K562 (cell line): Measurements from ENCODE around the gene TTLL4. TPM values are rescaled to one million over a fixed set of nuclear protein-coding genes. Genes with fewer than 3 reads are reported as not detected.
A peak's percentile ranks its signal among the peaks of the same experiment; 100 is the strongest.

Experiments used
- CHD2 ChIP-seq: IDR thresholded peaks from 2 replicates; pipeline ENCODE4 v1.6.1; 2011; ENCODE audit warnings: low read depth, low read length
- HDAC3 ChIP-seq: fragments of 450-650 bp; IDR thresholded peaks from 2 replicates; pipeline ENCODE4 v1.6.1; 2018; ENCODE audit warnings: borderline replicate concordance, mild to moderate bottlenecking, moderate library complexity; ENCODE audit not compliant: partially characterized antibody
- HSF4 ChIP-seq: fragments of 250-450 bp; sonication (Bioruptor Pico); IDR thresholded peaks from 2 replicates; pipeline ENCODE4 v2.1.2; 2022; ENCODE audit warnings: mild to moderate bottlenecking, moderate library complexity, borderline replicate concordance
- MED1 ChIP-seq: sonication (generic); formaldehyde crosslinking; IDR thresholded peaks from 2 replicates; pipeline ENCODE4 v1.8.1; 2023; ENCODE audit warnings: missing genetic modification reagents, borderline replicate concordance
- MTA3 ChIP-seq: fragments of 450-650 bp; formaldehyde crosslinking; IDR thresholded peaks from 2 replicates; pipeline ENCODE4 v1.6.1; 2017; ENCODE audit warnings: mild to moderate bottlenecking, borderline replicate concordance
- NELFE ChIP-seq: IDR thresholded peaks from 2 replicates; pipeline ENCODE4 v1.6.1; 2011; ENCODE audit warnings: mild to moderate bottlenecking; ENCODE audit not compliant: insufficient read depth, insufficient read length
- NFE2 ChIP-seq: IDR thresholded peaks from 2 replicates; pipeline ENCODE4 v1.6.1; 2014; ENCODE audit warnings: antibody characterized with exemption, low read depth
- NONO ChIP-seq, 2 experiments: fragments of 200-400 bp in 1 of 2; fragments of 450-650 bp in 1 of 2; formaldehyde crosslinking in 1 of 2; IDR thresholded peaks; 2 replicates each; pipeline ENCODE4 v1.6.1; 2017; ENCODE audit warnings: low read depth in 2 of 2, mild to moderate bottlenecking in 2 of 2, moderate library complexity in 2 of 2, low read length in 1 of 2
- POLR2AphosphoS5 ChIP-seq: IDR thresholded peaks from 2 replicates; pipeline ENCODE4 v1.6.1; 2011; ENCODE audit warnings: mild to moderate bottlenecking, low read depth, low read length, moderate library complexity; ENCODE audit not compliant: control insufficient read depth, insufficient read depth
- RBM39 ChIP-seq: fragments of 200-400 bp; formaldehyde crosslinking; optimal IDR thresholded peaks from 2 replicates; pipeline ENCODE3; 2018; ENCODE audit warnings: low read depth, low read length
- TAF1 ChIP-seq: IDR thresholded peaks from 2 replicates; pipeline ENCODE4 v1.6.1; 2011; ENCODE audit warnings: mild to moderate bottlenecking, low read length, moderate library complexity; ENCODE audit not compliant: insufficient read depth, control insufficient read depth, severe bottlenecking; ENCODE audit errors: extremely low read depth
- TEAD2 ChIP-seq: fragments of 450-650 bp; IDR thresholded peaks from 2 replicates; pipeline ENCODE4 v1.6.1; 2016; ENCODE audit warnings: missing genetic modification characterization, control low read depth, missing compliant biosample characterization
- ZNF121 ChIP-seq: sonication (generic); formaldehyde crosslinking; conservative IDR thresholded peaks from 2 replicates; pipeline ENCODE4 v1.8.0; 2022; ENCODE audit warnings: missing genetic modification reagents
- ZNF282 ChIP-seq: sonication (generic); formaldehyde crosslinking; IDR thresholded peaks from 2 replicates; pipeline ENCODE4 v1.8.1; 2023; ENCODE audit warnings: missing genetic modification reagents
- ZNF324 ChIP-seq: fragments of 250-450 bp; sonication (Bioruptor Pico); IDR thresholded peaks from 2 replicates; pipeline ENCODE4 v1.4.0; 2020; ENCODE audit warnings: mild to moderate bottlenecking
- ZNF586 ChIP-seq: fragments of 450-650 bp; formaldehyde crosslinking; conservative IDR thresholded peaks from 2 replicates; pipeline ENCODE4 v1.4.0; 2020; ENCODE audit warnings: mild to moderate bottlenecking, moderate library complexity
- ZNF589 ChIP-seq: fragments of 200-800 bp; sonication (Bioruptor generic); IDR thresholded peaks from 2 replicates; pipeline ENCODE4 v1.6.1; 2016; ENCODE audit warnings: low read depth, missing genetic modification characterization, missing compliant biosample characterization
- ZNF668 ChIP-seq: fragments of 250-450 bp; sonication (Bioruptor Pico); IDR thresholded peaks from 2 replicates; pipeline ENCODE4 v1.8.0; 2022; ENCODE audit warnings: mild to moderate bottlenecking, inconsistent platforms
- ZNF696 ChIP-seq: fragments of 250-450 bp; sonication (Bioruptor Pico); conservative IDR thresholded peaks from 2 replicates; pipeline ENCODE4 v1.4.0; 2020; ENCODE audit warnings: mild to moderate bottlenecking, moderate library complexity
- ZSCAN29 ChIP-seq: fragments of 450-650 bp; IDR thresholded peaks from 2 replicates; pipeline ENCODE4 v1.6.1; 2017
- polyA plus RNA-seq, 8 experiments: library from polyadenylated mRNA; depleted of rRNA in 4 of 8; stranded (reverse) in 5 of 8; unstranded in 3 of 8; fragments of >200 nt; fragmentation: Nextera tagmentation in 2 of 8; fragmentation: Illumina TruSeq in 1 of 8; extraction: Ambion mirVana in 2 of 8; extraction: Trizol in 1 of 8; gene quantifications; 2 replicates each; pipeline versions ENCODE4 v1.2.1 to v1.2.3, GENCODE V29; 2011 to 2014; ENCODE audit warnings: inconsistent platforms in 1 of 8, missing spikeins in 1 of 8
- total RNA-seq, 7 experiments: library from RNA; depleted of rRNA in 6 of 7; stranded (reverse); fragments of >200 nt in 6 of 7; fragmentation: Illumina TruSeq in 2 of 7; extraction: Trizol in 2 of 7; gene quantifications; 2 replicates each; pipeline versions ENCODE4 v1.2.1 to v1.2.3, GENCODE V29; 2011 to 2021; ENCODE audit warnings: low replicate concordance in 1 of 7
- TF ChIP-seq, protein P1 (sequence below), 2 experiments: IDR thresholded peaks; 2 replicates each; pipeline ENCODE4 v1.6.1; 2011; ENCODE audit warnings: borderline replicate concordance in 1 of 2, control low read depth in 1 of 2, low read depth in 1 of 2, low read length in 1 of 2, mild to moderate bottlenecking in 1 of 2, mixed read lengths in 1 of 2, moderate library complexity in 1 of 2; ENCODE audit not compliant: insufficient read depth in 1 of 2, insufficient read length in 1 of 2, poor library complexity in 1 of 2, severe bottlenecking in 1 of 2; ENCODE audit errors: extremely low read depth in 1 of 2
- TF ChIP-seq, protein P2 (sequence below): sonication (generic); formaldehyde crosslinking; IDR thresholded peaks from 2 replicates; pipeline ENCODE4 v1.8.1; 2023; ENCODE audit warnings: mild to moderate bottlenecking, missing genetic modification reagents
- TF ChIP-seq, protein P3 (sequence below): sonication (generic); formaldehyde crosslinking; IDR thresholded peaks from 2 replicates; pipeline ENCODE4 v1.8.0; 2022; ENCODE audit warnings: mild to moderate bottlenecking, missing genetic modification reagents, borderline replicate concordance
- TF ChIP-seq, protein P4 (sequence below): fragments of 450-650 bp; IDR thresholded peaks from 2 replicates; pipeline ENCODE4 v1.6.1; 2017; ENCODE audit warnings: antibody characterized with exemption

The TTLL4 gene
- total and polyA plus RNA-seq, 9 of the 15 experiments (the other 6 are each of a cell fraction or from before 2014, with no cell fraction given), result 12.6 to 67.5 (median 24.5) TPM

DNA sequence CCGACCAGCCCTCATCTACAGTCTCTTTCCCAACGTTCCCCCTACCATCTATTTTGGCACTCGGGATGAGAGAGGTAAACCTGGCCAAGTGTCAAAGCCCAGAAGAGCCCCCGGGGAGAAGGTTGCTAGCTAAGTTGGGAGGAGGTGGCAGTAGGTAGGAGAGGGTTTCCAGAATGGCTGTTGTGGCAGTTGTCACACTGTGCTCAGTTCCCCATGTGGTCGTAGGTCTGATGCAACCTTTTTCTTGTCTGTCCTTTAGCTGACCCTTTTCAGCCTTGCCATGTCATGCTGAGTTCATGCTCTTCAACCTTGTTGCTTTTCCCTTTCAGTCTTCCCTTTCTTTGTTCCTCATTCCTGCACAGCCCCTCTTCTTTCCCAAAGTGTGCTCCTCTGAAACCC is 34.5 kb downstream of the TTLL4 start (continued):
- TF ChIP-seq, protein P1, sequence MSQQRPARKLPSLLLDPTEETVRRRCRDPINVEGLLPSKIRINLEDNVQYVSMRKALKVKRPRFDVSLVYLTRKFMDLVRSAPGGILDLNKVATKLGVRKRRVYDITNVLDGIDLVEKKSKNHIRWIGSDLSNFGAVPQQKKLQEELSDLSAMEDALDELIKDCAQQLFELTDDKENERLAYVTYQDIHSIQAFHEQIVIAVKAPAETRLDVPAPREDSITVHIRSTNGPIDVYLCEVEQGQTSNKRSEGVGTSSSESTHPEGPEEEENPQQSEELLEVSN (IDR thresholded peaks at IDR 0.05; ENCODE audit: borderline replicate concordance in 1 of 2, extremely low read depth in 1 of 2, insufficient read depth in 1 of 2, insufficient read length in 1 of 2, low read depth in 1 of 2, low read length in 1 of 2, poor library complexity in 1 of 2, severe bottlenecking in 1 of 2), result peak; percentile 24 to 27
- TF ChIP-seq ZNF668 (CRISPR knock-in tag), result peak; percentile 62; the same call in 1 of the 2 replicates
- TF ChIP-seq, protein P2, sequence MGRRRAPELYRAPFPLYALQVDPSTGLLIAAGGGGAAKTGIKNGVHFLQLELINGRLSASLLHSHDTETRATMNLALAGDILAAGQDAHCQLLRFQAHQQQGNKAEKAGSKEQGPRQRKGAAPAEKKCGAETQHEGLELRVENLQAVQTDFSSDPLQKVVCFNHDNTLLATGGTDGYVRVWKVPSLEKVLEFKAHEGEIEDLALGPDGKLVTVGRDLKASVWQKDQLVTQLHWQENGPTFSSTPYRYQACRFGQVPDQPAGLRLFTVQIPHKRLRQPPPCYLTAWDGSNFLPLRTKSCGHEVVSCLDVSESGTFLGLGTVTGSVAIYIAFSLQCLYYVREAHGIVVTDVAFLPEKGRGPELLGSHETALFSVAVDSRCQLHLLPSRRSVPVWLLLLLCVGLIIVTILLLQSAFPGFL, result no peak
- TF ChIP-seq MED1, result no peak
- TF ChIP-seq NONO (IDR thresholded peaks at IDR 0.05; ENCODE audit: low read depth in 2 of 2, low read length in 1 of 2), result no peak
- TF ChIP-seq ZNF121 (CRISPR knock-in tag), result no peak
- TF ChIP-seq POLR2AphosphoS5, result no peak
- no peak for TF ChIP-seq CHD2
- TF ChIP-seq RBM39, result no peak
- no peak for TF ChIP-seq ZNF324 (CRISPR knock-in tag)
- peak; percentile 84 for TF ChIP-seq NFE2
- TF ChIP-seq HSF4 (CRISPR knock-in tag), result peak; percentile 40; the same call in 1 of the 2 replicates
- TF ChIP-seq TEAD2 (tag), result 0 out of 2 replicates have a peak, but pooled peaks have one; percentile 4
- TF ChIP-seq NELFE, result no peak
- no peak for TF ChIP-seq TAF1
- no peak for TF ChIP-seq HDAC3
- TF ChIP-seq ZNF696, result no peak
- TF ChIP-seq ZNF589 (CRISPR knock-in tag), result no peak
- TF ChIP-seq, protein P3, sequence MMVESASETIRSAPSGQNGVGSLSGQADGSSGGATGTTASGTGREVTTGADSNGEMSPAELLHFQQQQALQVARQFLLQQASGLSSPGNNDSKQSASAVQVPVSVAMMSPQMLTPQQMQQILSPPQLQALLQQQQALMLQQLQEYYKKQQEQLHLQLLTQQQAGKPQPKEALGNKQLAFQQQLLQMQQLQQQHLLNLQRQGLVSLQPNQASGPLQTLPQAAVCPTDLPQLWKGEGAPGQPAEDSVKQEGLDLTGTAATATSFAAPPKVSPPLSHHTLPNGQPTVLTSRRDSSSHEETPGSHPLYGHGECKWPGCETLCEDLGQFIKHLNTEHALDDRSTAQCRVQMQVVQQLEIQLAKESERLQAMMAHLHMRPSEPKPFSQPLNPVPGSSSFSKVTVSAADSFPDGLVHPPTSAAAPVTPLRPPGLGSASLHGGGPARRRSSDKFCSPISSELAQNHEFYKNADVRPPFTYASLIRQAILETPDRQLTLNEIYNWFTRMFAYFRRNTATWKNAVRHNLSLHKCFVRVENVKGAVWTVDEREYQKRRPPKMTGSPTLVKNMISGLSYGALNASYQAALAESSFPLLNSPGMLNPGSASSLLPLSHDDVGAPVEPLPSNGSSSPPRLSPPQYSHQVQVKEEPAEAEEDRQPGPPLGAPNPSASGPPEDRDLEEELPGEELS, result no peak
- TF ChIP-seq, protein P4, sequence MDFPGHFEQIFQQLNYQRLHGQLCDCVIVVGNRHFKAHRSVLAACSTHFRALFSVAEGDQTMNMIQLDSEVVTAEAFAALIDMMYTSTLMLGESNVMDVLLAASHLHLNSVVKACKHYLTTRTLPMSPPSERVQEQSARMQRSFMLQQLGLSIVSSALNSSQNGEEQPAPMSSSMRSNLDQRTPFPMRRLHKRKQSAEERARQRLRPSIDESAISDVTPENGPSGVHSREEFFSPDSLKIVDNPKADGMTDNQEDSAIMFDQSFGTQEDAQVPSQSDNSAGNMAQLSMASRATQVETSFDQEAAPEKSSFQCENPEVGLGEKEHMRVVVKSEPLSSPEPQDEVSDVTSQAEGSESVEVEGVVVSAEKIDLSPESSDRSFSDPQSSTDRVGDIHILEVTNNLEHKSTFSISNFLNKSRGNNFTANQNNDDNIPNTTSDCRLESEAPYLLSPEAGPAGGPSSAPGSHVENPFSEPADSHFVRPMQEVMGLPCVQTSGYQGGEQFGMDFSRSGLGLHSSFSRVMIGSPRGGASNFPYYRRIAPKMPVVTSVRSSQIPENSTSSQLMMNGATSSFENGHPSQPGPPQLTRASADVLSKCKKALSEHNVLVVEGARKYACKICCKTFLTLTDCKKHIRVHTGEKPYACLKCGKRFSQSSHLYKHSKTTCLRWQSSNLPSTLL, result peak; percentile 90
- TF ChIP-seq MTA3, result no peak
- TF ChIP-seq ZNF282, result no peak
- TF ChIP-seq ZNF586 (CRISPR knock-in tag), result no peak
- no peak for TF ChIP-seq ZSCAN29
